OCI-LY1 (cell line): ENCODE results near the gene METTL25.

Experiments used
- EZH2 ChIP-seq: fragments of 200-600 bp; sonication (generic), shearing (Covaris generic); IDR thresholded peaks from 2 replicates; pipeline ENCODE4 v1.8.0; 2017; ENCODE audit warnings: borderline replicate concordance, mixed run types, mild to moderate bottlenecking, antibody characterized with exemption, low read length, moderate library complexity, mixed read lengths
- TF ChIP-seq, protein P1 (sequence below): fragments of 200-600 bp; sonication (generic), shearing (Covaris generic); IDR thresholded peaks from 2 replicates; pipeline ENCODE4 v1.5.1; 2017; ENCODE audit warnings: mild to moderate bottlenecking, antibody characterized with exemption, low read length, moderate library complexity, mixed read lengths

DNA sequence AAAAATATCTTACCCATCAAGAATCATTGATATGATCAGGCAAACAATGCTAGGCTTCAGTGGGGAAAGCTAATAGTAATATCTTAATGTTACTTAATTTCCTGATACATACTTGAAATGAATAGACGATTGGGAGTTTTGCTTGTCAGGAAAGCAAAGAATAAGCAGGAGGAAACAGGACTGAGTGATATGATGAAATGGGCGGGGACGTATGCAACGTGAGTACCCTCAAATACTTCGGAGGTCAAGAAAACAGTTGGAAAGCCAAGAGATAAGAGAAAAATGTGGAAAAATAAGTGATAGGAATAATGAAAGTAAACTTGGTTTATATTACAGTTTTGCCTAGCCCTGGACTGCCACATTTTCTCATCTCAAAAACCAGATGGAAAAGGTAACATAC is 49.2 kb downstream of the METTL25 start:
- TF ChIP-seq, protein P1, sequence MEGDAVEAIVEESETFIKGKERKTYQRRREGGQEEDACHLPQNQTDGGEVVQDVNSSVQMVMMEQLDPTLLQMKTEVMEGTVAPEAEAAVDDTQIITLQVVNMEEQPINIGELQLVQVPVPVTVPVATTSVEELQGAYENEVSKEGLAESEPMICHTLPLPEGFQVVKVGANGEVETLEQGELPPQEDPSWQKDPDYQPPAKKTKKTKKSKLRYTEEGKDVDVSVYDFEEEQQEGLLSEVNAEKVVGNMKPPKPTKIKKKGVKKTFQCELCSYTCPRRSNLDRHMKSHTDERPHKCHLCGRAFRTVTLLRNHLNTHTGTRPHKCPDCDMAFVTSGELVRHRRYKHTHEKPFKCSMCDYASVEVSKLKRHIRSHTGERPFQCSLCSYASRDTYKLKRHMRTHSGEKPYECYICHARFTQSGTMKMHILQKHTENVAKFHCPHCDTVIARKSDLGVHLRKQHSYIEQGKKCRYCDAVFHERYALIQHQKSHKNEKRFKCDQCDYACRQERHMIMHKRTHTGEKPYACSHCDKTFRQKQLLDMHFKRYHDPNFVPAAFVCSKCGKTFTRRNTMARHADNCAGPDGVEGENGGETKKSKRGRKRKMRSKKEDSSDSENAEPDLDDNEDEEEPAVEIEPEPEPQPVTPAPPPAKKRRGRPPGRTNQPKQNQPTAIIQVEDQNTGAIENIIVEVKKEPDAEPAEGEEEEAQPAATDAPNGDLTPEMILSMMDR: no peak
- TF ChIP-seq EZH2: no peak
